ENCODE data around the gene NAALADL2.

GRCh38 chr3:175057401-175057800 lies 198.3 kb downstream of the NAALADL2 start:
- no peak for TF ChIP-seq CTCF (IDR thresholded peaks at IDR 0.05; ENCODE audit: control extremely low read depth in 1 of 3, insufficient read depth in 1 of 3, low read depth in 1 of 3, low read length in 3 of 3)
- no peak for TF ChIP-seq POLR2A (IDR thresholded peaks at IDR 0.05; ENCODE audit: control extremely low read depth in 1 of 2, low read depth in 2 of 2, low read length in 2 of 2)
- no peak for TF ChIP-seq YY1 (IDR thresholded peaks at IDR 0.05; ENCODE audit: low read depth, low read length)
- TF ChIP-seq HDAC6 (IDR thresholded peaks at IDR 0.05; ENCODE audit: low read depth, low read length): no peak
- no peak for TF ChIP-seq SUZ12 (IDR thresholded peaks at IDR 0.05; ENCODE audit: low read length)
- TF ChIP-seq MAX (IDR thresholded peaks at IDR 0.05): no peak
